ENCODE data around the gene SMARCE1.

The SMARCE1 gene

DNA sequence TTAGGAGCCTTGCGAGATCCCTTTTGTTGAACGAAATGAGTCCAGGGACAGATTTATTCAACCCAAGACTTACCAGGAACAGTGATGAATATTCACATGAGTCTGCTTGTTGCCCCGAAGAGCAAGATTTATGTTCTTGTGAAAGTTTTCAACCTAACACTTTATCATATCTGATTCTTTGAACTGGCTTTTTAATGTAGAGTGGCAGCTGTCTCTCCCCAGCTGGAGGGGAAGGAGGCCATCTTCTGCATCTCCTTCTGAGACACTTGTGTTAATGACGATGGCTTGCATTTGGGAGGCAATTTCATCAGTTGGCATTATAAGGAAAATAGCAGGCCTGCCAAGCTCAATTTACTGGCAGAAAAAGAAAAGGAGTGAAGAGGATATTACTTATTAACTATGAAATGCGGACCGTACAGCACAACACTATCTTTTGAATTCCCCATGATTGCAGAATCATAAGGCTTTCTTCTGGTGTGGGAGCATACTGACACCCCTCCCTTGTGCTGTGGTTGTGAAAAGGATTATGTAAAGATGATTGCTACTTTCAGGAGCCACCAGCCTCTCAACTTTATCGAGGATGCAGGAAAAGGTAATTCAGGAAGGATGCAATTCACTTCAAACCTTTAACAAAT, 35.7 kb downstream of the SMARCE1 start:
- Histone ChIP-seq H3F3A (ENCODE audit: insufficient read depth, low read length) (peaks cover 4% of the 10 kb centered on the region), H3K4me1 (ENCODE audit: low read length) (peaks cover 18% of the 10 kb centered on the region), H3K4me2 (ENCODE audit: low read depth, low read length) (no peak overlapping the region), H3K27ac (ENCODE audit: low read length) (no peak overlapping the region), H3K4me3 (ENCODE audit: low read length) (no peak overlapping the region), H3K9ac (ENCODE audit: low read length) (no peak overlapping the region), H2AFZ (ENCODE audit: low read length) (no peak overlapping the region), H3K9me2 (replicated peaks; ENCODE audit: insufficient read depth, low read length) (no peaks in the 10 kb centered on the region), H3K9me3 (replicated peaks; ENCODE audit: insufficient read depth, low read length) (no peaks in the 10 kb centered on the region), H3K27me3 (replicated peaks; ENCODE audit: insufficient read depth, low read length) (no peaks in the 10 kb centered on the region), H4K20me1 (ENCODE audit: insufficient read depth, low read length) (no peaks in the 10 kb centered on the region), H3K79me2 (ENCODE audit: low read length) (no peaks in the 10 kb centered on the region), H3K36me3 (replicated peaks; ENCODE audit: insufficient read depth, low read length) (no peaks in the 10 kb centered on the region)
- TF ChIP-seq EZH2phosphoT487 (IDR thresholded peaks at IDR 0.05; ENCODE audit: low read length) (no peak), EZH2 (optimal IDR thresholded peaks at IDR 0.05; ENCODE audit: low read depth, low read length) (no peak)
- TF ChIP-seq, protein P1, sequence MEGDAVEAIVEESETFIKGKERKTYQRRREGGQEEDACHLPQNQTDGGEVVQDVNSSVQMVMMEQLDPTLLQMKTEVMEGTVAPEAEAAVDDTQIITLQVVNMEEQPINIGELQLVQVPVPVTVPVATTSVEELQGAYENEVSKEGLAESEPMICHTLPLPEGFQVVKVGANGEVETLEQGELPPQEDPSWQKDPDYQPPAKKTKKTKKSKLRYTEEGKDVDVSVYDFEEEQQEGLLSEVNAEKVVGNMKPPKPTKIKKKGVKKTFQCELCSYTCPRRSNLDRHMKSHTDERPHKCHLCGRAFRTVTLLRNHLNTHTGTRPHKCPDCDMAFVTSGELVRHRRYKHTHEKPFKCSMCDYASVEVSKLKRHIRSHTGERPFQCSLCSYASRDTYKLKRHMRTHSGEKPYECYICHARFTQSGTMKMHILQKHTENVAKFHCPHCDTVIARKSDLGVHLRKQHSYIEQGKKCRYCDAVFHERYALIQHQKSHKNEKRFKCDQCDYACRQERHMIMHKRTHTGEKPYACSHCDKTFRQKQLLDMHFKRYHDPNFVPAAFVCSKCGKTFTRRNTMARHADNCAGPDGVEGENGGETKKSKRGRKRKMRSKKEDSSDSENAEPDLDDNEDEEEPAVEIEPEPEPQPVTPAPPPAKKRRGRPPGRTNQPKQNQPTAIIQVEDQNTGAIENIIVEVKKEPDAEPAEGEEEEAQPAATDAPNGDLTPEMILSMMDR (IDR thresholded peaks at IDR 0.05; ENCODE audit: low read length), result no peak
- no peak for DNase-seq

DNA sequence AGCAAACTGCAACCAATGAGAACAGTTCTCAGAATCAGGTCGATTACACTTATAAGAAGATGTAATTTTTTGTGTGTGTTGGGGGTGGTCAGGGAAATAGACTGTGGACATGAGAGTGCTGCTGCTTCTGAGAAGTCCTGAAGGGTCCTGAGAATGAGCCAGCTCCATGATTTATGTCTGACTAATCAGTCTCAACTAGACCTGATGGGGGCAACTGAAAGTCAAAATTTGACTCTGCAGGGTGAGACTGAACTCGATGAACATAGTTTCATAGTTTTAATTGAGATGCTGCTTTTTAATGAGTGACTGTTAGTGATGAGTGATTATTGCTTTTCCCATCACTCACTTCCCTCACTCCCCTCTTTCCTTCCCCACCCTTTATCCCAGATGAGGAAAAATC, 37.3 kb downstream of the SMARCE1 start:
- DNase-seq, result no peak
- Histone ChIP-seq H3K4me3 (ENCODE audit: low read length) (no peak overlapping the region), H3K36me3 (replicated peaks; ENCODE audit: insufficient read depth, low read length) (no peaks in the 10 kb centered on the region), H2AFZ (ENCODE audit: low read length) (no peak overlapping the region), H3K9me3 (replicated peaks; ENCODE audit: insufficient read depth, low read length) (no peaks in the 10 kb centered on the region), H3K79me2 (ENCODE audit: low read length) (no peaks in the 10 kb centered on the region), H3K4me1 (ENCODE audit: low read length) (peaks cover 10% of the 10 kb centered on the region), H3K27ac (ENCODE audit: low read length) (no peak overlapping the region), H3F3A (ENCODE audit: insufficient read depth, low read length) (no peaks in the 10 kb centered on the region; the same call in 1 of the 2 replicates), H3K9ac (ENCODE audit: low read length) (no peak overlapping the region), H3K4me2 (ENCODE audit: low read depth, low read length) (no peak overlapping the region), H3K9me2 (replicated peaks; ENCODE audit: insufficient read depth, low read length) (no peaks in the 10 kb centered on the region), H4K20me1 (ENCODE audit: insufficient read depth, low read length) (no peaks in the 10 kb centered on the region), H3K27me3 (replicated peaks; ENCODE audit: insufficient read depth, low read length) (no peaks in the 10 kb centered on the region)
- TF ChIP-seq, protein P1 (IDR thresholded peaks at IDR 0.05; ENCODE audit: low read length), result no peak
- TF ChIP-seq EZH2 (optimal IDR thresholded peaks at IDR 0.05; ENCODE audit: low read depth, low read length) (no peak), EZH2phosphoT487 (IDR thresholded peaks at IDR 0.05; ENCODE audit: low read length) (no peak)

DNA sequence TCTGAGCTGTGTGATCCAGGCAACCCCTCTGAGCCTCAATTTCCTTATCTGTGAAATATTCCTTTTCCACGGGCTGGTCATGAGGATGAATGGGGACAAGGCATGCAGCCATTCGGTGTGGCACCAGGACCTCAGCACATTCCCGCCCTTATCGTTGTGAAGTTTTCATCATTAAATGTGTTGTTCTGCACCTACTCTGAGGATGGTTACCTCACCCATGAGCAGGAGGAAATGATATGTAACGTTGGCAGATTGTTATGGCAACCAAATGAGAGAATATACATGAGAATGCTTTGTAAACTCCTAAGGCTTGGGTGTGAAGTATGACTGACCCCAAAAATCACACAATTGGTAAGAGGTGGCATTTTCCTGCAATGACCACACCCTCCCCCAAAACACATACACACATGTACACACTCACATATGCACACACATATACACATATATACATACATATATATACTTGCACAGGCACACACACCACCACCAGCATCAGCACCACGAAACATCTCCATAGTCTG, 39.5 kb downstream of the SMARCE1 start:
- Histone ChIP-seq H3K4me3 (ENCODE audit: low read length) (no peak overlapping the region), H3K4me2 (ENCODE audit: low read depth, low read length) (no peak overlapping the region), H3K79me2 (ENCODE audit: low read length) (no peaks in the 10 kb centered on the region), H3K27ac (ENCODE audit: low read length) (no peak overlapping the region), H3K36me3 (replicated peaks; ENCODE audit: insufficient read depth, low read length) (no peaks in the 10 kb centered on the region), H2AFZ (ENCODE audit: low read length) (no peak overlapping the region), H3K4me1 (ENCODE audit: low read length) (no peaks in the 10 kb centered on the region), H4K20me1 (ENCODE audit: insufficient read depth, low read length) (no peaks in the 10 kb centered on the region), H3K9me2 (replicated peaks; ENCODE audit: insufficient read depth, low read length) (no peaks in the 10 kb centered on the region), H3K9ac (ENCODE audit: low read length) (no peak overlapping the region), H3K27me3 (replicated peaks; ENCODE audit: insufficient read depth, low read length) (no peaks in the 10 kb centered on the region), H3F3A (ENCODE audit: insufficient read depth, low read length) (no peaks in the 10 kb centered on the region), H3K9me3 (replicated peaks; ENCODE audit: insufficient read depth, low read length) (no peaks in the 10 kb centered on the region)
- no peak for DNase-seq
- TF ChIP-seq, protein P1 (IDR thresholded peaks at IDR 0.05; ENCODE audit: low read length), result no peak
- TF ChIP-seq EZH2 (optimal IDR thresholded peaks at IDR 0.05; ENCODE audit: low read depth, low read length) (no peak), EZH2phosphoT487 (IDR thresholded peaks at IDR 0.05; ENCODE audit: low read length) (no peak)

Measured in MM.1S (cell line).